GM21619 (cell line): ENCODE results near the gene VMP1.
"Not testable (repeated sequence)": the region's sequence is repeated elsewhere in the genome, so short reads cannot be mapped to it uniquely, and the experiment has no call there.

Source experiments
- ATAC-seq: cut with Tn5 transposase; IDR thresholded peaks from one replicate; pipeline ENCODE4 v1.9.1; 2021; ENCODE audit not compliant: unreplicated experiment

VMP1 gene

GRCh38 chr17:59838052-59838916, 130.8 kb downstream of the VMP1 start:
- no peak for ATAC-seq

DNA sequence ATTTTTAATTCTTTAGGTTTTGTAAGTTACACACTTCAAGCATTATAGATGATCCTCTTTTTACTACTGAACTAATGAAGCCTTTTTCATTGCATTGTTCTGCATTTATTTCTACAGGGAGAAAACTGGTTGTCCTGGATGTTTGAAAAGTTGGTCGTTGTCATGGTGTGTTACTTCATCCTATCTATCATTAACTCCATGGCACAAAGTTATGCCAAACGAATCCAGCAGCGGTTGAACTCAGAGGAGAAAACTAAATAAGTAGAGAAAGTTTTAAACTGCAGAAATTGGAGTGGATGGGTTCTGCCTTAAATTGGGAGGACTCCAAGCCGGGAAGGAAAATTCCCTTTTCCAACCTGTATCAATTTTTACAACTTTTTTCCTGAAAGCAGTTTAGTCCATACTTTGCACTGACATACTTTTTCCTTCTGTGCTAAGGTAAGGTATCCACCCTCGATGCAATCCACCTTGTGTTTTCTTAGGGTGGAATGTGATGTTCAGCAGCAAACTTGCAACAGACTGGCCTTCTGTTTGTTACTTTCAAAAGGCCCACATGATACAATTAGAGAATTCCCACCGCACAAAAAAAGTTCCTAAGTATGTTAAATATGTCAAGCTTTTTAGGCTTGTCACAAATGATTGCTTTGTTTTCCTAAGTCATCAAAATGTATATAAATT, 132.3 kb downstream of the VMP1 start:
- no peak for ATAC-seq

- no peak for ATAC-seq
Measured at GRCh38 chr17:59840329-59841090, 133.1 kb downstream of the VMP1 start.

DNA sequence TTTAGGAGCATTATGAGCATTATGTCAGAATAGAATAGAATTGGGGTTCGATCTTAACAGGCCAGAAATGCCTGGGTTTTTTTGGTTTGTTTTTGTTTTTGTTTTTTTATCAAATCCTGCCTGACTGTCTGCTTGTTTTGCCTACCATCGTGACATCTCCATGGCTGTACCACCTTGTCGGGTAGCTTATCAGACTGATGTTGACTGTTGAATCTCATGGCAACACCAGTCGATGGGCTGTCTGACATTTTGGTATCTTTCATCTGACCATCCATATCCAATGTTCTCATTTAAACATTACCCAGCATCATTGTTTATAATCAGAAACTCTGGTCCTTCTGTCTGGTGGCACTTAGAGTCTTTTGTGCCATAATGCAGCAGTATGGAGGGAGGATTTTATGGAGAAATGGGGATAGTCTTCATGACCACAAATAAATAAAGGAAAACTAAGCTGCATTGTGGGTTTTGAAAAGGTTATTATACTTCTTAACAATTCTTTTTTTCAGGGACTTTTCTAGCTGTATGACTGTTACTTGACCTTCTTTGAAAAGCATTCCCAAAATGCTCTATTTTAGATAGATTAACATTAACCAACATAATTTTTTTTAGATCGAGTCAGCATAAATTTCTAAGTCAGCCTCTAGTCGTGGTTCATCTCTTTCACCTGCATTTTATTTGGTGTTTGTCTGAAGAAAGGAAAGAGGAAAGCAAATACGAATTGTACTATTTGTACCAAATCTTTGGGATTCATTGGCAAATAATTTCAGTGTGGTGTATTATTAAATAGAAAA, 133.8 kb downstream of the VMP1 start:
- not testable (repeated sequence) for ATAC-seq

DNA sequence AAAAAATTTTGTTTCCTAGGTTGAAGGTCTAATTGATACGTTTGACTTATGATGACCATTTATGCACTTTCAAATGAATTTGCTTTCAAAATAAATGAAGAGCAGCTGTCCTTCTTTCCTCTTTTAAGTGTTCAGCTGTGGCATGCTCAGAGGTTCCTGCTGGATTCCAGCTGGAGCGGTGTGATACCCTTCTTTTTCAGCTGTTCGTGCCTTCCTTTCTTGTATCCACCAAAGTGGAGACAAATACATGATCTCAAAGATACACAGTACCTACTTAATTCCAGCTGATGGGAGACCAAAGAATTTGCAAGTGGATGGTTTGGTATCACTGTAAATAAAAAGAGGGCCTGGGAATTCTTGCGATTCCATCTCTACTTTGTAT, 134.4 kb downstream of the VMP1 start:
- ATAC-seq: not testable (repeated sequence)

DNA sequence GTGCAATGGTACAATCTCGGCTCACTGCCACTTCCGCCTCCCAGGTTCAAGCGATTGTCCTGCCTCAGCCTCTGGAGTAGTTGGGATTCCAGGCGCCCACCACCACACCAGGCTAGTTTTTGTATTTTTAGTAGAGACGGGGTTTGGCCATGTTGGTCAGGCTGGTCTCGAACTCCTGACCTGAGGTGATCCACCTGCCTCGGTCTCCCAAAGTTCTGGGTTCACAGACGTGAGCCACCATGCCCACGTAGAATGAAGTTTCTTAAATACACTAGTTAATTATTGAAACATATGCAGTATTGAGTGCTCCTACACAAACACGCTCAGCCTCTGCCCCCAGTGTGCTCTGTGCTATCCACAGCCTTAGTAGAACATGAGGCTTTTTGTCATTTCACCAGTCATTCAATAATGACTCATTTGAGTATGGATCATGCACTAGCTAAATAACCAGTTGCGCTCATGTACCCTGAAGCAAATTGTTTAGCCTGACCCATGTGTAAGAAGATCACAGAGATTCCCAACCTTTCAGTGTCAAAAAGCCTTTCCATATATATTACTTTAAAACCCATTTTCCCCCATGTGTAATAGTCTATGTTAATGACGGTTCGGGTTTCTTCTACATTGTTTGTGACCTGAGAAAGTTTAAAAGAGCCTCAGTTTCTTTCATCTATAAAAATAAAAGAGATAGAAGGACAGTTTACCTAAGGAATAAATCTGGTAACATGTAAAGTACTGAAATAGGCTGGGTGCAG, 135.6 kb downstream of the VMP1 start:
- peak; percentile 34 for ATAC-seq

DNA sequence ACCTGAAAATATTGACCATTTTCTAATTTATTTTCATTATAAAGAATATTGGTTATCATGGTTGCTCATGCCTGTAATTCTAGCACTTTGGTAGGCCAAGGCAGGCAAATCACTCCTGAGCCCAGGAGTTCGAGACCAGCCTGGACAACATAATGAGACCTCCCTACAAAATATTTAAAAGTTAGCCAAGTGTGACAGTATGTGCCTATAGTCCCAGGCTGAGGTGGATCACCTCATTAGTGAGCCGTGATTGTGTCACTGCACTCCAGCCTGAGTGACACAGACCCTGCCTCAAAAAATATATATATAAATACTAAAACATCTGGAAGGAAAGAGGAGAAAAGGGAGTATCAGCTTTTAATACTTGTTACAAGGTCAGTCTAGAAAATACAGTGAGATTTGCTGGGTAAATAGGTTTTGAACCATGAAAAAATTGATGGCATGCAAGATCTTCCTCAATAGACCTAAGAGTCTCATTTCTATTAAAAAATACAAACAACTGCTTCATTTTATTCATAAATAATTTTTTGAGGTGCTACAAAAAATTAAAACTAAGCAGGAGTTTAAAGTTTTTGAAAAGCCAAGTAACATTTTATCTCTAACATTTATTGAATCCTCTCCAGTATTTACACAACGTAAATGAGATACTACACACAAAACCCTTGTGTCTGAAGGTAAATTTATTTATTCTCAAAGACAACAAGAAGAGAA, 137.6 kb downstream of the VMP1 start:
- no peak for ATAC-seq

- ATAC-seq: no peak
Measured at GRCh38 chr17:59845595-59846393, 138.3 kb downstream of the VMP1 start.

- peak; percentile 37 for ATAC-seq
Measured at GRCh38 chr17:59846394-59847165, 139.1 kb downstream of the VMP1 start.

GRCh38 chr17:59848385-59848668, 140.9 kb downstream of the VMP1 start:
- no peak for ATAC-seq

- no peak for ATAC-seq
Measured at GRCh38 chr17:59848778-59849177, 141.3 kb downstream of the VMP1 start.

GRCh38 chr17:59850311-59850710, 142.9 kb downstream of the VMP1 start:
- ATAC-seq: not testable (repeated sequence)

DNA sequence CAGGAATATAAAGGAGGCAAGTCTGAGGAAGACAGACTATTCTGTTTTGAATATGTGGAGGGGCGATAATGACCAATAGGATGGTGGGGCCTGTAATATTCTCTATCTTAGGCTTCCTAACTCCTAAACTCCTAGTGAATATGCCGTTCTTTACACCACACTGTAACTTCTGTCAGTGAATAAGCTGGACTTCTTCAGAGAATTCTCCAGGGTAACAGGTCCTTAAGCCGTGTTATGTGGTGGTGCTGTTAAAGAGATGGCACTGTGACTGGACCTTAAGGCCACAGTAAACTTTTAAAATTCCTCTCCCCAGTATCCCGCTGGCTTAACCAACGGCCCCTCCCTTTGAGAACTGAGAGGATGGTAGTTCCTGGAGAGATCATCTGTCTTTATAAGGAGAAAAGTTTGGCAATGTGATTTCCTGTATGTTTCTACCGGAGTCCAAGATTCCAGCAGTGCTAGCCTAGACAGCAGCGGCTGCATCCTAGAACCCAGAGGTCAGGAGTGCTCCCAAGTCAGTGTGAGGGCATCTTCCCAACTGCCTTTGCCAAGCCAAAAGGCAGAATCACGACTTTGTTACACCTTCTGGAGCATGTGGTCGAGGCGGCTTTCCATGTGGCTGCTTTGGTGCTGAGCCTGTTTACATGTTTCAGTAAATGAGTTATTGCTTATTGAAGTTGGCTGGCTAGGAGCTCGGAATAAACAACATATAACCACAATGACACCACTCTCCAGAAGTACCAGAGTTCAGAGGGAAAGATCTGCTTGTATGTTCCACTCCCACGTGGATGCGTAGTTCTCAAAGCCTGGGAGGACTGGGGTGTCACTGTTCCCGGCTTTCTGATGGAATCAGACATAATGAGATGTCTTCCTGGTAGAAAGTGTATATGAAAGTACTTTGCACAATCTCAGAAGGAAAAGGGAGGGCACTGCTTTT, 144.3 kb downstream of the VMP1 start:
- no peak for ATAC-seq

GRCh38 chr17:59852847-59853167, 145.4 kb downstream of the VMP1 start:
- ATAC-seq: not testable (repeated sequence)

- no peak for ATAC-seq
Measured at GRCh38 chr17:59853168-59853918, 145.9 kb downstream of the VMP1 start.

DNA sequence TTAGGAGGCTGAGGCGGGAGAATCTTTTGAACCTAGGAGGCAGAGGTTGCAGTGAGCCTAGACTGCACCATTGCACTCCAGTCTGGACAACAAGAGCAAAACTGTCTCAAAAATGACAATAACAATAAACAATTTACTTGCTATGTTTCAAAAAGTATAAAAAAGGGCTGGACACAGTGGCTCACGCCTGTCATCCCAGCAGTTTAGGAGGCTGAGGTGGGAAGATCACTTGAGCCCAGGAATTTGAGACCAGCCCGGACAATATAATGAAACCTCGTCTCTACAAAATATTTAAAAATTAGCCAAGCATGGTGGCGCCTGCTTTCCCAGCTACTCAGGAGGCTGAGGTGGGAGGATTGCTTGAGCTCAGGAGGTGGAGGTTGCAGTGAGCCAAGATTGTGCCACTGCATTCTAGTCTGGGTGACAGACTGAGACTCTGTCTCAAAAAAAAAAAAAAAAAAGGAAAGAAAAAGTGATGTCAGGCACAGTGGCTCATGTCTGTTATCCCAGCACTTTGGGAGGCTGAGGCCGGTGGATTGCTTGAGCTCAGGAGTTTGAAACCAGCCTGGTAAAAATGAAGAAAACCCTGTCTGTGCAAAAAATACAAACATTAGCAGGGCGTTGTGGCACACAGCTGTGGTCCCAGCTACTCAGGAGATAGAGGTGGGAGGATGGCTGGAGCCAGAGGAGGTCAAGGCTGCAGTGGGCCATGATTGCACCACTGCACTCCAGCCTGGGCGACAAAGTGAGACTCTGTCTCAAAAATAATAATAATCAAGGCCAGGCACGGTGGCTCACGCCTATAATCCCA, 146.7 kb downstream of the VMP1 start:
- ATAC-seq: not testable (repeated sequence)
